Colonic mucosa (tissue), 4 donors: Measurements from ENCODE around the gene TNK1. TPM values are rescaled to one million over a fixed set of nuclear protein-coding genes. Genes with fewer than 3 reads are reported as not detected.
A peak's percentile ranks its signal among the peaks of the same experiment; 100 is the strongest.

Source experiments
- DNase-seq: peaks from one replicate; pipeline ENCODE4 v3.0.0-alpha.2; 2020
- H3K27ac ChIP-seq: fragments of 200-600 bp; one replicate; pipeline ENCODE4 v1.8.0; 2021
- H3K27me3 ChIP-seq: fragments of 200-600 bp; one replicate; pipeline ENCODE4 v1.8.0; 2021
- H3K36me3 ChIP-seq: fragments of 200-600 bp; one replicate; pipeline ENCODE4 v1.8.0; 2021
- H3K4me1 ChIP-seq: fragments of 200-600 bp; one replicate; pipeline ENCODE4 v1.8.0; 2021; ENCODE audit warnings: mild to moderate bottlenecking
- H3K4me3 ChIP-seq: fragments of 200-600 bp; one replicate; pipeline ENCODE4 v1.8.0; 2021
- H3K9ac ChIP-seq, 2 donors: one replicate each; pipeline ENCODE4 v1.7.0; 2013; ENCODE audit warnings: control low read depth in 2 of 2, low read depth in 2 of 2, low read length in 2 of 2
- H3K9me3 ChIP-seq: fragments of 200-600 bp; one replicate; pipeline ENCODE4 v1.8.0; 2021
- CTCF ChIP-seq: fragments of 200-600 bp; IDR thresholded peaks from one replicate; pipeline ENCODE4 v1.8.0; 2022; ENCODE audit warnings: antibody characterized with exemption, mild to moderate bottlenecking
- intact Hi-C: fragments of 100-400 bp; cut with DNase I; formaldehyde crosslinking; loops from one replicate; pipeline ENCODE4 v1.14.1; 2022
- total RNA-seq, 2 donors: library from RNA; stranded (reverse); fragmentation: NEBNext Ultra II Directional in 1 of 2; extraction: Animal tissue kit (Norgen Biotek cat#: 25700) in 1 of 2; gene quantifications; one replicate each; pipeline ENCODE4 v1.2.1, GENCODE V29; 2021
- donor health status: healthy.
- donor health status: DM: no; HTN: no; CAD: no.
- donor health status: DM: no; HTN: no; CAD: no.

The TNK1 gene
- total RNA-seq, 2 donors from 2014 or later, result 18.0 to 22.6 TPM

GRCh38 chr17:7398612-7399011 lies 17.7 kb downstream of the TNK1 start:
- TF ChIP-seq CTCF, result no peak
- Histone ChIP-seq H3K27ac (no peak overlapping the region), H3K4me3 (no peak overlapping the region), H3K36me3 (no peaks in the 10 kb centered on the region), H3K9me3 (no peaks in the 10 kb centered on the region), H3K9ac (no peak overlapping the region), H3K4me1 (peaks cover 5% of the 10 kb centered on the region), H3K27me3 (no peaks in the 10 kb centered on the region)
- no peak for DNase-seq
- intact Hi-C loops, result no loop called here

- DNase-seq, result peak; percentile 80
- peak overlapping the region; percentile 44 for H3K4me3 ChIP-seq
- peaks cover 8% of the 10 kb centered on the region for H3K27me3 ChIP-seq
- no peaks in the 10 kb centered on the region for H3K9me3 ChIP-seq
- no peaks in the 10 kb centered on the region for H3K36me3 ChIP-seq
- TF ChIP-seq CTCF, result no peak
- intact Hi-C loops, result no loop called here
- peak overlapping the region; percentile 83 for H3K27ac ChIP-seq
- H3K9ac ChIP-seq, result peak overlapping the region; percentile 79 to 87
- H3K4me1 ChIP-seq, result peaks cover 5% of the 10 kb centered on the region
Observed at GRCh38 chr17:7403043-7403726, 22.3 kb downstream of the TNK1 start.

- intact Hi-C loops, result no loop called here
- Histone ChIP-seq H3K9ac (peak overlapping the region; percentile 79 to 87), H3K27ac (peak overlapping the region; percentile 83), H3K9me3 (no peaks in the 10 kb centered on the region), H3K4me1 (peaks cover 5% of the 10 kb centered on the region), H3K27me3 (peaks cover 8% of the 10 kb centered on the region), H3K4me3 (peak overlapping the region; percentile 44), H3K36me3 (no peaks in the 10 kb centered on the region)
- TF ChIP-seq CTCF, result no peak
- no peak for DNase-seq
Observed at GRCh38 chr17:7403727-7403976, 22.8 kb downstream of the TNK1 start.

GRCh38 chr17:7403977-7404736 lies 23.3 kb downstream of the TNK1 start, which contains the start of gene TMEM256:
Gene TMEM256, minus strand, starts transcription at chr17:7404097. Its CDS starts 13 bp downstream, at chr17:7404084.
- Histone ChIP-seq H3K27me3 (peaks cover 8% of the 10 kb centered on the region), H3K36me3 (no peaks in the 10 kb centered on the region), H3K27ac (peak within 1 kb of the TSS; percentile 83), H3K9ac (peak within 1 kb of the TSS; percentile 79 to 87), H3K4me1 (peaks cover 5% of the 10 kb centered on the region), H3K9me3 (no peaks in the 10 kb centered on the region), H3K4me3 (peak within 1 kb of the TSS; percentile 44)
- intact Hi-C loops, result no loop called here
- no peak for TF ChIP-seq CTCF
- peak; percentile 99 for DNase-seq

GRCh38 chr17:7404737-7405349 lies 24.0 kb downstream of the TNK1 start:
- H3K27ac ChIP-seq, result peak overlapping the region; percentile 55
- H3K36me3 ChIP-seq, result no peaks in the 10 kb centered on the region
- intact Hi-C loops, result no loop called here
- H3K9me3 ChIP-seq, result no peaks in the 10 kb centered on the region
- peak overlapping the region; percentile 26 to 69 for H3K9ac ChIP-seq
- H3K27me3 ChIP-seq, result peaks cover 8% of the 10 kb centered on the region
- peak overlapping the region; percentile 44 for H3K4me3 ChIP-seq
- H3K4me1 ChIP-seq, result peaks cover 5% of the 10 kb centered on the region
- TF ChIP-seq CTCF, result no peak
- peak; percentile 55 for DNase-seq
